NOMO-1 (cell line): ENCODE measurements around the gene ZNF223.

Experiments used
- DNase-seq, 2 experiments: peaks; one replicate each; lab custom pipeline; 2025; ENCODE audit not compliant: unreplicated experiment in 2 of 2; lab: John Stamatoyannopoulos, UW

ZNF223 gene

DNA sequence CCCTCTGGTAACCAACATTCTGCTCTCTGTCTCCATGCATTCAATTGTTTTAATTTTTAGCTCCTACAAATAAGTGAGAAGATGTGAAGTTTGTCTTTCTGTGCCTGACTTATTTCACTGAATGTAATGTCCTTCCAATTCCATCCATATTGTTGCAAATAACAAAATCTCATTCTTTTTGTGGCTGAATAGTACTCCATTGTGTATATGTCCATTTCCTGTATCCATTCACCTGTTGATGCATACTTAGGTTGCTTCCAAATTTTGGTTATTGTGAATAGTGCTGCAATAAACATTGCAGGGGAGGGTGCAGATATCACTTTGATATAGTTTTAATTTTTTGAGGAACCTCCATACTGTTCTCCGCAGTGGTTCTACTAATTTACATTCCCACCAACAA is 17.6 kb downstream of the ZNF223 start:
- no peak for DNase-seq

DNA sequence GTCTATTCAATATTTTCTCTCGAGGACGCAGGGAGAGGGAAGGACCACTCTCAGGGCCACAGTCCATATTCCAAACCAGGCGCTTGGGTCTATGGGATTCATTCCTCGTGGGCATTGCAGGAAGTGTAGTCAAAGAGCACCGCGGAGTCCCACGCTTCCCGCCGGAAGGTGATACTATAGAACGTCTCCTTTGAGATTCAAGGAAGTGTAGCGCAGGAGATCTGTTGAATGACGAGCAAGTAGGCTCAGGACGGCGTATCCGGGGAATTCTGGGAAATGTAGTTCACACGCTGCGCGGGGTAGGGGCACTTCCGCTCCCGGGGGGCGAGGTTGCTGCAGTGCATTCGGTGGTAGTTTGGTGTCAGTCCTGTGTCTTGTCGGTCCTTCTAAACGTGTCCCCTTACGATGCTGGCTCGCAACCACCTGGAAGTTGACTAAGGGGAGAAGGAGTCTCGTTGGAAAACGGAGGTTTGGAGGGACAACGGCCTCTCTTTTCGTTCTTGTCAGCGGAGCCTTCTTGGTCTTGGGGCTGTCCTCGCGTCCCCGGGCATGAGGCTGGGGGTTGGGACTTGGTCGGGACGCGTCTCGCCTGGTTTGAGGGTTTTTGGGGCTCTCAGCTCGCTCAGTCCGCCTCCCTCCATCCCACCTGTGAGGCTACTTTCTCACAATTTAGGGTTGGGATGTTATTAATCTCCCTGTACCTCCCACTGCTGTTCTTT is 20.1 kb downstream of the ZNF223 start, which contains the start of gene ZNF284:
Gene ZNF284, plus strand, starts transcription at position 336 of the 719 bp plus-strand sequence. CDS start 4,231 bp downstream, outside the sequence.
- peak; percentile 76 to 82 for DNase-seq

DNA sequence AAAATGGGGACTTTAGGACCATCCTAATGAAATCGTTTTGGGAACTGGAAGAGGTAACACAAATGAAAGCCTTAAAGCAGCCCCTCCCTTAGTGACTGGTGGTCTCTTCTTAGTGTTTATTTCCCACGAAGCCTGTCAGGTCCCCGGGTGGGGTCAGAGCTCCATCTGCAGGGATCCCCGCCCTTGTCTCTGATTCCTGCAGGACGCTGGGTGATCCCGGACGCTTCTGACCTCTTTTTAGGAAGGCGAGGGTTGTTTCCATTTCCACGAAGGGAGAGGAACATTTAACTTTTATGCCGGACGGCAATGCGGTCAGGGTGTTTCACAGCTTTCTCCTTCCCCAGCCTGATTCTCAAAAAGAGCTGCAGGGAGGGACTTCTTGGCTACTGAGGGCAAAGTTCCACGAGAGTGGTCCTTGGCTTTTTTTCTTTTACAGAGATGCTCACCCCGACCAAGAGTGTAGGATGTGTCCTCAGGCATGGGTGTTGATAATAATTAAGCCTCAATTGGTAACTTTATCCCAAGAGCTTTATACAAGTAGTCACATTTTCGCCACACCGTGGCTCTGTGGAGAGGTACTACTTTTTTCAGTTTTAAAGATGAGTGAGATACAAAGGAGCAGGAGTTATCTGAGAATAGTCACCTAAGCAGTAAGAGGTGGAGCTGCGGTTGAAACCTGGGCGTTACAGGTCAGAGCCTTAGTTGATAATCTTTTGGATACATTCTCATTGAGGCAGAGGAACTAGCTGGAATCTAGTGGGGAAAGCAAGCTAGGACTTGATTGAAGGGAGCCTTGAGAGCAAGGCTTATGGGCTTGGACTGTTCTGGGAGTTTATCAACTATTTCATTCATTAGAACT is 20.9 kb downstream of the ZNF223 start:
- DNase-seq: no peak

DNA sequence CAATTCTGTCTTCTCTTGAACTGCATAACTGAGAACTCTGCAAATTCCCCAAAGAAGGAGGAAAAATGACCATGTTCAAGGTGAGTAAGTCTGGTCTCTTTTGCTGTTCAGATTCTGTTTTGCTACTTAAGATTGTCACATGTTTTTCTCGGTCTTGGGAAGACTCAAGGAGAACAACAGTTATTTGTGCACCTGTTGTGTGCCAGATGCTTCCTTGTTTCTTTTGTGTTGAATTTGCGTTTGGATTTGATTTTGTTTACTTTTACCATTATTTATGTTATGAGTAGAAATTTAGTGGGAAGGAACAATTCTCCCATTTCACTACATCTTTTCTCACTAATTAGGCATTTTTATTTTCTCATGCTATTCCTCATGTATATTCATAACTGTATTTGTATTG is 24.5 kb downstream of the ZNF223 start:
- DNase-seq: no peak

DNA sequence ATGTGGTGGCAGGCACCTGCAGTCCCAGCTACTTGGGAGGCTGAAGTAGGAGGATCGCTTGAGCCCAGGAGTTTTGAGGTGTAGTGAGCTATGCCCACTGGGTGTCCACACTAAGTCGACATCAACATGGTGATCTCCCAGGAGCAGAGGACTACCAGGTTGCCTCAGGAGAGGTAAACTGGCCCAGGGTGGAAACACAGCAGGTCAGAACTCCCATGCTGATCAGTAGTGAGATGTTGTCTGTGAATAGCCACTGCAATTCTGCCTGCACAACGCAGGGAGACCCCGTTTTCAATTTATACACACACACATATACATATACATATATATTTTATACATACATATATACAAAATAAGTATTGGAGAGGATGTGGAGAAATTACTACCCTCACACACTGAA is 40.3 kb downstream of the ZNF223 start:
- DNase-seq: no peak

DNA sequence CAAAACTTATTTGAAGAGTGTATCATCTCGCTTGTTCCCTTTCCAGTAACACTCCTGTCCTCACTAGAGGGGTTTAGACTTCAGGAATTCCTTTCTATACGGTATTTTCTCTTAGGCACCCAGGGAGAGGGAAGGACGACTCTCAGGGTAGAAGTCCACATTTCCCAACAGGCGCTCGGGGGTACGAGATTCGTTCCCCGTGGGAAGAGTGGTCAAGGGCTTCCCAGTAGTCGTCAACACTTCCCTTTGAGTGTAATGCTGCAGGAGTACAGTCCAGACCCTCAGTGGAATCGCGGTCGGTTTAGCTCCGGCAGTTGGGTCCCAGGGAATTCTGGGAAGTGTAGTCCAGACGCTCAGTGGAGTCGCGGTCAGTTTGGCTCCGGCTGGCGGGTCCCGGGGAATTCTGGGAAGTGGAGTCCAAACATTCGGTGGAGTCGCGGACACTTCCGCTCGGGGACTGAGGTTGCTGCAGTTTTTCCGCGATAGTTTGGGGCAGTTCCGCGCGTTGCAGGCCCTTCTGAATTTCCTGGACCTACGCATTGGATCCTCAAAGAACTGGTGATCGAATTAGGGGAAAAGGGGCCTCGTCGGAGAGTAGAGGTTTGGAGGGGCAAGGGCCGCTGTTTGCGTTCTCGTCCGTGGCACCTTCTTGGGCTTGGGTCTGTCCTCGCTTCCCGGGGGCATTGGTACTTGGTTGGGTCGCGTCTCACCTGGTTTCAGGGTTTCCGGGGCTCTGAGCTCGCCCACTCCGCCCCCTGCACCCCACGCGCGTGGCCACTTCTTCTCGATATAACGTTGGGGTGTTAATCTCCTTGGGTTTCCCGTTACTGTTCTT is 42.3 kb downstream of the ZNF223 start, which contains the start of gene ZNF224:
Gene ZNF224, plus strand, starts transcription at position 431 of the 835 bp plus-strand sequence. CDS start 3,513 bp downstream, outside the sequence.
- peak; percentile 84 to 86 for DNase-seq

DNA sequence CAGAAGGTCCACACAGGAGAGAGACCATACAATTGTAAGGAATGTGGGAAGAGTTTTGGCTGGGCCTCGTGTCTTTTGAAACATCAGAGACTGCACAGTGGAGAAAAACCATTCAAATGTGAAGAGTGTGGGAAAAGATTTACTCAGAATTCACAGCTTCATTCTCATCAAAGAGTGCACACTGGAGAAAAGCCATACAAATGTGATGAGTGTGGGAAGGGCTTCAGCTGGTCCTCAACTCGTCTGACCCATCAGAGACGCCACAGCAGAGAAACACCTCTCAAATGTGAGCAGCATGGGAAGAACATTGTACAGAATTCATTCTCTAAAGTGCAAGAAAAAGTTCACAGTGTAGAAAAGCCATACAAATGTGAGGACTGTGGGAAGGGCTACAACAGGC is 55.9 kb downstream of the ZNF223 start:
- DNase-seq: no peak

DNA sequence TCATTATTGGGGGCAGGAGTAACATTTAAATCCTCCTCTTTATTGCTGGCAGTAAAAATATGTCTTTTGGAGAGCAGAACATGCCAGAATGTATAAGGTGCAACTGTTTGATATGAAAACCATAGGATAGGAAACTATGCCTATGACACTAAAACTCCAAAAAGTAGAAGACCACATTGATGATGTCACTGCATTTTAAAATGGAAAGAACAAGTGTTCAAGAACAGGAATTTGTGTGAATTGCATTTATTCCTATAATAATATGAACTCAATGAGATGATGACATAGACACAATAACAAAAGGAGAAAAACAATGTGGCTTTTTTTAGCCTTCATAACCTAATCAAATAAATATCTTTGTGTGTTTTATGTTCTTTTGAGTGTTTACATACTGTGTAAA is 57.6 kb downstream of the ZNF223 start:
- no peak for DNase-seq

DNA sequence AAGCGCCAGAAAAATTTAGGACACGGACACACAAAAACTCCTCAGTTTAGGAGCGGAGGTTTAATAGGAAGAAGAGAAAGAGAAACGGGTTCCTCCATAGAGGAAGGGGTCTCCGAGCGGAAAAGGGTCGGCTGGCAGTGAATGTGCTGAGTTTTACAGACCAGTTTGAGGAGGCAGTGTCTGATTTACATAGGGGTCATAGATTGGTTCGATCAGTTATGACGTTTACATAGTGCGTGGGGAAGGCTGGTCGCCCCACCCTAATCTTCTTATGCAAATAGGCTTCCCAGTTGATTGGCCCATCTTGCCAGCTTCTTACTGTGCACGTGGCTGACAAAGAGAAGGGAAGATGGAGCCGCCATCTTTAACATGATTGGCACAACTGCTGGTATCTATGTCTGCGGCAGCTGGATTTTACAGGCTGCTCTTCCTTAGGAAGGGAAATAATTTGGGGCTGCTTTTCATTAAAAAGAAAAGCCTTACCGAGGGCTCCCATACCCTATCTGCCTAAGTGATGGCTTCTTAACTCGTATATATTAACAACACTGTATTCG is 60.2 kb downstream of the ZNF223 start:
- no peak for DNase-seq

DNA sequence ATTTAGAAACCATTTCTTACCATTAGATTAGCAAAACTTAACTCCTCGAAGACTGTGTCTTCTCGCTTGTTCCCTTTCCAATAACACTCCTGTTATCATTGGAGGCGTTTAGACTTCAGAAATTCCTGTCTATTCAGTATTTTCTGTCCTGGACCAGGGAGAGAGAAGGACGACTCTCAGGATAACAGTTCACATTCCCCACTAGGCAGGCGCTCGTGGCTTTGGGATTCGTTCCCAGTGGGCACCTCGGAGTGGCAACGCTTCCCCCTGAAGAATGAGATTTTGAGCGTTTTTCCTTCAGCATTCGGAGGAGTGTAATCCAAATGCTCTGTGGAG is 60.9 kb downstream of the ZNF223 start:
- peak in 1 of 2 experiments; percentile 38 for DNase-seq

DNA sequence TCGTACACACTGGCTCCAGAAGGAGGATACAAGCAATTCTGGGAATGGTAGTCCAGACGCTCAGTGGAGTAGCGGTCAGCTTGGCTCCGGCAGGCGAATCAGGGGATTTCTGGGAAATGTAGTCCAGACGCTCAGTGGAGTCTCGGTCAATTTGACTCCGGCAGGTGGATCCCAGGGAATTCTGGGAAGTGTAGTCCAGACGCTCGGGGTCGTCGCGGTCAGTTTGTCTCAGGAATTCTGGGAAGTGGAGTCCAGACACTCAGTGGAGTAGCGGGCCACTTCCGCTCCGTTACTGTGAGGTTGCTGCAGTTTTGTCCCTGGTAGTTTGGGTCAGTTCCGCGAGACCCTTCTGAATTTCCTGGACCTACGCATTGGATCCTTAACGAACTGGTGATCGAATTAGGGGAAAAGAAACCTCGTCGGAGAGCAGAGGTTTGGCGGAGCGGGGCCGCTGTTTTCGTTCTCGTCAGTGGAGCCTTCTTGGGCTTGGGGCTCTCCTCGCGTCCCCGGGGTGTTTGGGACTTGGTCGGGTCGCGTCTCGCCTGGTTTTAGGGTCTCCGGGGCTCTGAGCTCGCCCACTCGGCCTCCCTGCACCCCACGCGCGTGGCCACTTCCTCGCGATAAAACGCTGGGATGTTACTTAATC is 61.4 kb downstream of the ZNF223 start, which contains the start of gene ZNF225:
Gene ZNF225, plus strand, starts transcription at position 262 of the 646 bp plus-strand sequence. CDS start 2,429 bp downstream, outside the sequence.
- peak; percentile 86 to 94 for DNase-seq

DNA sequence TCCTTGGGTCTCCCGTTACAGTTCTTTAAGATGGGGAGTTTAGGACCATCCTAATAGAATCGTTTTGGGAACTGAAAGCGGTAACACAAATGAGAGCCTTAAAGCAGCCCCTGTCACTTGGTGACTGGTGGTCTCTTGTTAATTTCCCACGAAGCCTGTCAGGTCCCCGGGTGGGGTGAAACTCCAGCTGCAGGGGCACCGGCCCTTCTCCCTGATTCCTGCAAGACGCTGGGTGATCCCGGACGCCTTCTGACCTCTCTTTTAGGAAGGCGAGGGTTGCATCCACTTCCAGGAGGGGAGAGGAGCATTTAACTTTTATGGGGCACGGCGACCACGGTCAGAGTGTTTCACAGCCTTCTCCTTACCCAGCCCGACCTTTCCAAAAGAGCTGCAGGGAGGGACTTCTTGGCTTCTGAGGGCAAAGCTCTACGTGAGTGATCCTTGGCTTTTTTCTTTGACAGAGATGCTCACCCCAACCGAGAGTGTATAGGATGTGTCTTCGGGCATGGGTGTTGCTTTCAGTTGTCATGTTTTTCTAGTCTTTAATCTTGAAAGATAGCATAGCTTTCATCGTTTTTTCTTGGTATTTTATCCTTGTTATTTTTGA is 62.1 kb downstream of the ZNF223 start:
- DNase-seq: no peak
